Activated gamma-delta T cell treated with Interleukin-2 at 50 U/mL for 16 hours (primary cell): Measurements from ENCODE around the gene ZNF778.

Experiments
- DNase-seq: peaks from one replicate; pipeline ENCODE4 v3.0.0-alpha.2; 2020

Gene ZNF778

DNA sequence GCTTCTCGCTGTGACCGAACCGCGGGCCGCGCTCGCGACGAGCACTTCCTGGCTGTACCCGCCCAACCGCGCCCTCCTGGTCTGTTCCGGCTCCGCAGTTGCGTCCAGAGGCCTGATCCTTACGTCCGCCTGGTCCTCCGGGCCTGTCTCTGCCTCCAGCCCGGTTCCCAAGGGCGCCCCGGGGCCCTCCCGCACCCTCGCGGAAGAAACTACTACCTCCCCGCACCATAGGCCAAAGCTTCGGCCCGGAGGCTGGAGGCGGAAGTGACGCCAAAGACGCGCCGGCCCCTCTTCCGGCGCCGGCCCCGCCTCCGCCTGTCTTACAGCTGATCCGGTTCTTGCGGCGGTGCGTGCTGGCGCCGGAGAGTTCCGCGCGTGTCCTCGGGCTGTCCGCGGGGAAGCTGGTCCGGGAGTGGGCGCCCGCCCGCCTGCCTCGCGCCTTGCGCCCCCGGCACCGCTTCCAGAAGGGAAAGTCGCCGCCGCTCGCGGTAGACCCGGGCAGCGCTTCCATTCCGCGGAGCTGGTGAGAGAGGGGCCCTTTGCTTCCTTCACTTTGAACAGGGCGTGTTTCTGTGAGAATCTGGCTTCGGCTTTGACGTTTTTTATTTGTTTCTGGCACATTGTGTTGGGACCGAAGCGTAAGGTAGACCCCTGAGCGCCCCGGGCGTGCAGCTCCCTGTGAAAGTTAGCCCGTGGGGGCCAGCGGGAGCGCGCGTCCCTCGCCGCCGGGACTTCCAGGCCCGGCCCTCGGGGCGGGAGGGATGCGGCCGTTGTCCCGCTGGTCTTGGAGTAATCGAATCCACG, at the start of gene ZNF778:
Gene ZNF778 (plus strand): TSS at position 316 of the 804 bp plus-strand sequence. CDS start 3,425 bp downstream, outside the sequence.
- peak; percentile 75 for DNase-seq

DNA sequence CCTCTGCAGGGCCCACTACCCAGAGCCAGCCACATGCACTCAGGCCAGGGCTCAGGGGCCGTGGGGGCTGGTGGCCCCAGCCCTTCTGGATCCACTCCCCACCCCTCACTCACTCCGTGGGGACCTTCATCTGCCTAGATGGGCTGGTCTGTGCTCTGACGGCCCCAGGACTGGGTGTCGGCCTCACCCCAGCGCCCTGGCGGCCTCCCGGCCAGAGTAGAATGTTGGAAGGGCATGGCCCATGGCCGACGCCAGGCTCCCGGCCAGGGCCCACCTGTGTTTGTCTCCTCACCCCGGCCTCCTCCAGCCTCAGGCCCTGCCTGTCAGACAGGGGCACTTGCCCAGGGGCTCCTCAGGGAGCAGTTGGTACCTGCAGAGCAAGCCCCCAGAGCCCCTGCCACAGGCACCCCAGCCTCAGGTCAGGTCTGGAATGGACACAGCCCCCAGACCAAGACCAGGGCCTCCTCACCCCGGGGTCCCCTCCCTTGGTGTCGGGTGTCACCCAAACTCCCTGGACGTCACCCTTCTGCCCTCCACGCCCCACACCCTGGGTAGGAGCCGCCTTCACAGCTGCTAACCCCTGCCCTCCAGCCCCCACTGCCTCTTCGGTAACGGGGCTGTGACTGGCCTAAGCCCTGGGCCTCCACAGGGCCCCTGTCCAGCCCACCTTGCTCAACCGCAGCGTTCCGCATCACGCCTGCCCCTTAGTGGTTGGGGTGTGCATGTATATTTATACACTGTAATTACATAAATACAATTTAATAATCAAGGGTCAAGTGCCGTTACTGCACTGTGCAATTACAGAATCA, 48.9 kb upstream of the ZNF778 start:
- DNase-seq: no peak

DNA sequence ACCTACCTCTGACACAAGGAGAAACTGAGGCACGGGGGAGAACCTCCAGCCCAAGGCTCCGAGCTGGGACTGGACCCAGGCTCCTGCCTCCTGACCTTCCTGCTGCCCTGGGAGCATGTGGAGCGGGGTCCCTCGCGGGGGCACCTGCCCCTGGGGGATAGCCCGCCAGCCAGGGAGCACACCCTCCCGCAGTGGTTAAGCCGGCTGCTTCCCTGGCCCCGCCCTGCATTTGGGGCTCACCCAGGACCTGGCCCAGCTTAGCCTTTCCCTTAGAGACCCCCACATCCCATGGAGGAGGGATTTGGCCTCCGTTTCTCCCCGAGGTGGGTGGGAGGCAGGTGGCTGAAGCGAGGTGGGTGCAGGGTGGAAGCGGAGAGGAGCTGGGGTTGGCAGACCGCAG, 47.7 kb upstream of the ZNF778 start:
- no peak for DNase-seq

DNA sequence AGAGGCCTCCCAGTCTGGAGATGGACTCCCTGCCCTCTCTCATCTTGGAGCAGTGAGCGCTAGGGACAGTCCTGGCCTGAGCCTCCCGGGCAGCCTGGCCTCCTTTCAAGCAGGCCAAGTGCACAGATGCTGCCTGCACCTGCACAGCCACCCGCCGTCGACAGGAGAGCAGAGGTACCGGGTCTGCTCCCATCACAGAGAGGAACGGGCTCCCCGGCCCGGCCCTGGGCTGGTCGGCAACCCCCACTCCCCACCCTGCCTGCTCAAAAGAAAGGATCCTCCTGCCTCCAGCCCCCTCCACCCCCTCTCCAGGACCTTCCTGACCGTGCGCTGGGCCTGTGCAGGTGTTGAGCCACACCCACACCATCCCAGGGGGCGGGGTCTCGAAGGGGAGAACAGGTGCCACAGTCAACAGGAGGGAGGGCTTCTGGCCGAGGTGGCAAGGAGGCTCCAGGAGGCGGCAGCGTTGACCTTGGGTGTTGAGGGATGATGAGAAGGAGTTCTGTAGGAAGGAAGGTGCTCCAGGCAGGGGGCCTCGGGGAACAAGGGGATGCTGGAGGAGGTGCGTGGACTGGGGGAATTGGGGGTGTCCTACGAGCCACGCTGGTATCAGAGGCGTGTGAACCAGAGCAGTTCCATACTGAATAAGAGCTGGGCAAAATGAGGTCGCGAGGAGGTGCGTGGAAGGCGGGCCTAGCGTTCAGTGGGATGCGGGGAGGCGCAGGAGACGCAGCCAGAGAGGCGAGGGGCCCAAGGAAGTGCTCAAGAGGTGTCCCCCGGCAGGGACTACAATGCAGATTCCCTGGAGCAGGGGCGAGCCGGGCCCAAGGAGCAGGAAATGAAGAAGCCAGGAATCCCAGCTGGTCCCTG, 46.9 kb upstream of the ZNF778 start:
- DNase-seq: no peak

DNA sequence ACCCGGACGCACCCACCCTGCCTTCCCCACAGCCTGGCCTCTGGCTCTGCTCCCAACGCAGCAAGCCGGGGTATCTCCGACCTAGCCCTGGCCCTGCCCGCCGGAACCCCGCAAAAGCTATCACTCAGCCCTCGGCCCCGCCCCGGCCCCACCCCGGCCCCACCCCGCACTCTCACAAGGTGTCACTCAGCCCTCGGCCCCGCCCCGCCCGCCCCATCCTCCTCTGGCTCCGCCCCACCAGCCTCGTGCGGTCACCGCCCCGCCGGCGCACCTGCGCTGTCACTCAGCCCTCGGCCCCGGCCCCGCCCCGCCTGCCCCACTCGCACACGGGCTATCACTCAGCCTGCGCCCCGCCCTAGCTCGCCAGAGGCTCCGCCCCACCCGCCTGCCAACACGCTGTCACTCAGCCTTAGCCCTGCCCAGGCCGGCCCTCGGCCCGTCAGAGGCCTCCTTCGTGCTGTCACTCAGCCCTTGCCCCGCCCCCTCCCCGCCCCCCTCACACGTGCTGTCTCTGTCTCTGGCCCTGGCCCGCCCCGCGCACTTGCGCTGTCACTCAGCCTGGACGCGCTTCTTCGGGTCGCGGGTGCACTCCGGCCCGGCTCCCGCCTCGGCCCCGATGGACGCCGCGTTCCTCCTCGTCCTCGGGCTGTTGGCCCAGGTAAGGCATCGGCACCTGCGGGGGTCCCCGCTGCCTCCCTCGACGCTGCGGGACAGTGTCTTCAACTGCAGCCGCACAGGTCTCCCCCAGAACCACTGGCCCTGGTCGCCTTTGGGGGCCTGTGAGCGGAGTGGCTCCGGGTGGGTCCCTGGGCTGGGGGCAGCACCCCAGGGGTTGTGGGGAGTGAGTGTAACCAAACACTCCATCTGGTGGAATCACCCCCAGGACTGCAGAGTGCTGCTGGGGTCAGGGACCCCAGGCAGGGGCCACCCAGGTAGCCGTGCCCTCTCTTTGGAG, 46.0 kb upstream of the ZNF778 start, which contains the start of gene CDH15:
Gene CDH15 (plus strand): TSS at position 533 of the 955 bp plus-strand sequence. CDS start 84 bp downstream, at position 617.
- peak; percentile 89 for DNase-seq

DNA sequence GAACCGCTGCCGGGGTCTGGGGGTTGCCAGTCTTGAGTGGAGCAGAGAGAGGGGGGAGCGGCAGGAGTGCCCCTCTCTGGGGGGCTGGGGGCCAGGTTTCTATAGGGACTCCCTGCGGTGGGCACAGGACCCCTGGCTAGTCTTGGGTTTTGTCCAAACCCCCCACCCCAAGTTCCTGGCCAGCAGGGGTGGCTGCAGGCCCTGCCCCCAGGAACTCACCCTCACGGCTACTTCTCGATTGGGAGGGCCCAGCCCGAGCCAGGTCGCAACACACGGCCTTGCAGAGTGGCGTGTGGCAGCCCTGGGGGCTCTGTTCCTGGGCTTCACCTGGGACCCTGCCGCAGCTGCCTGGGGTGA, 45.4 kb upstream of the ZNF778 start:
- DNase-seq: no peak

DNA sequence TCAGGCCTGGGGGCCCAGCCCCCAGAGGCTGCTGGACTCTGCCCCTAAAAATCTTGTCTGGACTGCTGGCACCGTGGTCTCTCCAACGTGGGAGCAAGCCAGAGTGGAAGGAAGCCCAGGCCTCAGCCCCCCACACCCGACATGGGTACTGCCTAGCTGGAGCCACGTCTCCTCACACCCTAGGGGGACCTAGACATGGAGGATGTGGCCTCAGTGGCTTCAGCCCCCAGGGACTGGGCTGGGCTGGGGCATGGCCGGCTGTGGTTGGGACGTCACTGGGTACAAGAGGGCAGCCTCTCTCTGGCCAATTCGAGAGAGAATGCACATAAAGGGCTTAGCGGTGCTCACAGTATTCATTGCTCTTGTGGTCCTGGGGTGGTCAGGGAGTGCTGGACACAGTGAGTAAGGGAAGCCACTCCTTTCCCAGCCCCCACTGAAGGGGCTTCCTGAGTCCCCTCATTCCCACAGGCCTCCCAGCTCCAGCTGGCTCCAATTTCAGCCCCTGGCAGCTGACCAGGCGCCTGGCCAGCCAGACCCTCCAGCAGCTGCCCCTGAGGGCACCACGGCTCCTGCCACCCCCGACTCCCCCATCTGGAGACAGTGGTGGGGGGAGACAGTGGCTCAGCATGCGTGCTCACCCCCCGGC, 44.9 kb upstream of the ZNF778 start:
- no peak for DNase-seq

DNA sequence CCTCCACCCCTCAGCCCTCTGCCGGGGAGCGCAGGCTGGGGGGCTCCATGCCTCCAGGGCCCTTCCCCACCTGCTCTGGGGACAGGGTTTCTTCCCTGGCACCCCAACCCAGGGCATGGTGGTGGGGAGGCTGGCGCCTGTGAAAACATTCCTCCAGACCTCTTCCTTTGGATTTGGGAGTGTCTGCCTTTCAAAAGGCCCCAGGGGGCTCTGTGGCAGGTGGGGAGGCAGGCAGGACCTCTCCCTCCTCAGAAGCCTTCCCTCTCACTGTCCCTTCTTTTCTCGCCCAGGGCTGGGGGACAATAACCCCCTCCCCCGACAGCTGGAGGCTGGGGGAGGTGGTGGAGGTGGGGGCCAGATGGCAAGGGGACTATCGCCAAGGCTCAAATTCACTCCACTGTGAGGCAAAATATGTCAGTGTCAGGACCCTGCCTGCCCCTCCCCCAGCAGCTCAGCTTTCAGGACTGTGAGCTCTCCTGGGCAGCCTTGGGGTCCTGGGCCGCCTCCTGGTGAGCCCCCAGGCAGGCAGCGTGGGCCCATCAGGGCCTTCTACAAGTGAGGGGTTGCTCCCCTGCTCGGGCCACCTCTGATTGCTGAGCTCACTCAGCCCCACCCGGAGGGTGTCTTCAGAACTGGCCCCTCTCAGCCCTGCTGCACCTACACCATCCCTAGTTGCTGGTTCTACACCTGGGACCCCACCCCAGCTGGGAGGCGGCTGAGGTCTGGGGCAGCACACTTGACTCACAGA, 44.2 kb upstream of the ZNF778 start:
- no peak for DNase-seq

DNA sequence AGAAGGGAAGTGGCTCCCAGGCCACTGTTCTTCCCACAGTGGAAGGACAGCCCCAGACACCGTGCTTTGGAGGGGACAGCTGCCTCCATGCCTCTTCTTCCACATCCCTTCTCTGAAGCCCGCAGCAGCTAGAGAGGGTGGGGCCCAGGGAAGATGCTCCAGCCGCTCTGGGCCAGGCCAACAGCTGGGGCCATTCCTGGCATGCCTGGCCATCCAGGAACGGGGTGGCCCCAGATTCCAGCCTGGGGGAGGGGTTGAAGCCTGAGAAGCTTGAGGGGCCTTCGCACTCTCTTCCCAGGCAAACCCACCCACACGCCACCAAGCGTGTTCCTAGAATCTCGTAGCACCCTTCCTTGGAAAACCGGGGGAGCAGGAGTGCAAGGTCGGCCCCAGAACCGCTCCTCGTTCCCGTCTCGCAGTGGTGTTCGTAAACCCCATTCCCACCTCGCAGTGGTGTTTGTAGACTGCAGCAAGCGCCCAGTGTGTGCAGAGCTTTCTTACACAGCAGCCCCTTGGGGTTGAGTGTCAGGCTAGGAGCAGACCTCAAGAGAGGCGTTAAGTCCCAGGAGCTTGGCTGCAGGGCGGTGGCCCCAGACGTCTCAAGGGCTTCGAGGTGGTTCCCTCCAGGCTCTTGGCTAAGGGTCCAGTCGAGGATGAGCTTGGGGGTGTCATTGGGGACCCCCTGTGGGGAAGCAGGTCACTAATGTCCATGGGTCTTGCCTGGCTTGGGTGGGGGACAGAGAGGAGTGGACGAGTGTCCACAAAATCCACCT, 43.3 kb upstream of the ZNF778 start:
- DNase-seq: no peak

DNA sequence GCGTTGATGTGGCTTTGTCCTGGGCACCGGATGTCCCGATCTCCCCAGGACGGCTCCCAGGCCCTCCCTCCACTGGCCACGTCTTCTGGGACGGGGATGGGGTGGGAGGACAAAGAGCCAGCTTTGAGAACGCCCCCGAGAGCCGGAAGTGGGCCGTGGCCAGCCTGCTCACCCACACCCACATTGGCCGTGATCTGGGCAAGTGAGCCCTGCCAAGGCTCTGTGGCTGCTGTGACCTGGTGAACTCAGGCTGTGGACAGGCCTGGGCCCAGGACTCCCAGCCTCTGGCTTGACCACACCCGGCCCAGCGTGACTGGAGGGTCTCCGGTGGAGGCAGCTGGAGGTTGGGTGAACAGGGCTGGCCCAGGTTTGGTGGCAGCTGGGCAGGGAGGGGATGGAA, 42.6 kb upstream of the ZNF778 start:
- no peak for DNase-seq

DNA sequence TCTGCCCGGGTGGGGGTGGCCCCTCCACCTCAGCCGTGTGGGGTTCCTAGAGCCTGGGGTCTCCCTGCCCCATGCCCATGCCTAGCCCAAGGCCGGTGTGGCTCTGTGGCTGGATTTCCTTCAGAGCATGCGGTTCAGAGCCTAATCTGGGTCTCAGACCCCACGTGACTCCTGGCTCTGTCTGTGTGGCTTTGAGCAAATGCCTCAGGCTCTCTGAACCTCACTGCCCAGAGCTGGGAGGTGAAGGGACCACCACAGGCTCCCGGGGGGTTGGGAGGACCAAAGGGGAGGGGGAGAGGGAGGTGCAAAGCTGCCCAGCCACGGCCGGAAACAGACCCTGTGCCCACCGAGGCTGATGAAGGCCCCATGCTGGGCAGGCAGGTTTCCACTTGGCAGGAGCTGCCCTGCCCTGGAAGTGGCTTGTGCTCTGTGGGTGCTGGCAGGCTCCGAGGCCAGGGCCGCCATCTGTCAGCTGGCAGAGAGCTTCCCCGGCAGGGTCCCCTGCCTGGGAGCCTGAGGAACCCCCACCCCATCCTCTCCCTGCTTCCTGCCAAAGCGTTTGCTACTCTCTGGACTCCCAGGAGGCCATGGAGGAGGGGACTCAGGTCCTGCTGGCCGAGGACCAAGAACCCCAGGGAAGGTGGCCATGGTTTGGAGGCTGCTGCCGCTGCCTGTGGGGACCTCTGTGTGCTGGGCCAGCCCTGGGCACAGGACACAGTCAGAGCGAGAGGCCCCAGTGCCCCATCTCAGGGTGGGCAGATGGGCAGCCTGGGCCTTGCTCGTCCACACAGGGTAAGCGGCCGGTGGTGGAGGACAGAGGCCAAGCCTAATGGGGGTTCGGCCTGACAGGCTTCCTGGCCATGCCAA, 42.0 kb upstream of the ZNF778 start:
- DNase-seq: no peak

DNA sequence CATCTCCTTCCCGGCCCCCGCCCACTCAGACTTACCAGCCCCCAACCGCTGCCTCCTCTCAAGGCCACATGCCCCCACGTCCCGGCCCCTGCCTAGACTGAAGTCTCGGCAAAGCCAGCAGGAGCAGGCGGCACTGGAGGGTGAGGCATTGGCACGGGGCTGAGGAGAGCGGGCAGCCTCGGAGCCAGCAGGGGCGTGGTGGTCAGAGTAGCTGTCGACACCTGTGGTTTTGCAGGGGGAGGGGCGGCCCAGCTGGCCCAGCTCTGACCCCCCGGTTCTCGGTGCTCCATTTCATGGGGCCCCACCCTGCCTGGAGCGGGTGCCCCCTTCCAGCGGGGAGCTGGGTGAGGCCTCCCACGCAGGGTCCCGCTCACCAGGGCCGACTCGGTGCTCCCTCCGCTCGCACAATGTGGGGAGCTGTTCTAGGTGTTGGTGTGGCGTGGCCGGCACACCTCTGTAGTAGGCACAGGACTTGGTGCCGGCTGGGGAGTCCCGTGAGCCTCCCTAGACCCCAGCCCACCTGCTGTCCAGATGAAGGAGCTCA, 41.3 kb upstream of the ZNF778 start:
- DNase-seq: no peak

DNA sequence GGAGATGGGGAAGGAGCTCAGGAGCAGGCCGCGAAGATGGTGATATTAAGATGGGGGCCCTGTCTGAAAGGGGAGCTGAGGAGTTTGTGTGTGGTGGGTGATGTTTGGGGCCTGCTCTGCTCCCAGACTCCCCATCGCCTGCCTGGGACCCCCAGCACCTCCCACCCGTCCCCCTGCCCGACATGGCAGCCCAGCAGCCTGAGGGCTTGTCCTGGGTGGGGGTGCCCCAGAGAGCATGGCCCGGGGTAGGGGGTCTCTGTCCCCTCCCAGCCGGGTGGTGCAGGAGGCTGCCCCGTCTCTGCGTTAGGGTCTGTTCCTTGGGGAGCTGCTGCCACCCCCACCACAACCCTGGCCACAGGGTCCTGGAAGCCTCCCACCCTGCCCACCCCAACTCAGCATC, 40.8 kb upstream of the ZNF778 start:
- DNase-seq: no peak

DNA sequence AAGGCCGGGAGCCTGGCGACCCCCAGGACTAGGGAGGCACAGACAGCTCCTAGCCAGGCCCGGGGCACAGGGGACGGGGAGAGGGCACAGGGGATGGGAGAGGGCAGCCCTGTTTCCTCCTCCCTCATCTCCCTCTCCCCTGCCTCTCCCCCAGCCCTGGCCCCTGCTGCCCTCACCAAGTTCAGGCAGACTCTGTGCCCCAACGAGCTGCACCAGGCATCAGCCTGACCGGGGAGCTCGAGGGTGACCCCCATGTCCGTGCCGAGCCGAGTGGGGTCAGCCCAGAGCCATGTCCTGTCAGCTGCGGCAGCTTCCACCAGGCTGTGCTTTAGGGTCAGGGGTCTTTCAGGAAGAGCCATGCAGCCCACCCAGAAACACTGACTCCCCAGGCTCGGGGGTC, 40.0 kb upstream of the ZNF778 start:
- no peak for DNase-seq

DNA sequence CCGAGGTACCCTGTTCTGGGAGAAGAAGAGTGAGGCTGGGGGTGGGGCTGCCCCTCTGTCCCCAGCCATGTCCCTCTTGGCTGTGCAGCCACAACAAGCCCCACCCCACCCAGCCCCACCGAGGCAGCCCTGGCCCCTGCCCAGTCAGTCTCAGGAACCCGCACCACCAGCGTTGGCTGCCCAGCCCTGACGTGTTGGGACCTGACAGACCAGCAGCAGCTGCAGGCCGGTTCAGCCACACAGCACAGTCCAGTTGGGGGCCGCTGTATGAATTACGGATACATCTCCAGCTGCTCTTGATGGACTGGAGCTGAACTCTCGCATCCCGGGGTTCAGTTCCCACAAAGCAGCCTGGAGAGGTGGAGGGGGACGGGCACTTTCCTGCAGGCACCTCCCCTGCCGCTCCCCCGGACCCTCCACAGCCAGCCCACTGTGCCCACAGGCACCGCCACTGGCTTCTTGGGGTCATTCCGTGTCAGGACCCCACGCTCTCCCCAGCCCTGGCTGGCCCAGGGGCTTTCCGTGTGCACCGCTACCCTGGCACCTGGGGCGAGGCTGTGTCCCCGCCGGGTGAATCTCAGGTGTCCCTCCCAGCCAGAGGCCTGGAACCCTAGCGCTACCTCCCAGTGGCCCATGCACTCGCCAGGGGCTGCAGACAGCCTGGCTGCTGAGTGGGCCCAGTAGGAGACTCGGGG, 38.9 kb upstream of the ZNF778 start:
- DNase-seq: no peak

DNA sequence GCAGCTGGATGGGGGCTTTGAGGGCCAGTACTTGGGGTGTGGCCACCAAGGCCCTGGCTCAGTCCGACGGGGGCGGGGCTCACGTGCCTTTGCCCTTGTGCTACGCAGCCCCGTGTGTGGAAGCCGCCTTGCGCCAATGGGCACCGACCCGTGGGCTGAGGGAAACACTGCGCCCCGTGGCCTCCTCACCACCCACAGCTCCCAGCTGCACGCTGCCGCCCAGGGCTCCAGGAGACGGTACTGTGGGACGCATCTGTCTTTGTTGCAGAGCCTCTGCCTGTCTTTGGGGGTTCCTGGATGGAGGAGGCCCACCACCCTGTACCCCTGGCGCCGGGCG, 38.4 kb upstream of the ZNF778 start:
- no peak for DNase-seq

DNA sequence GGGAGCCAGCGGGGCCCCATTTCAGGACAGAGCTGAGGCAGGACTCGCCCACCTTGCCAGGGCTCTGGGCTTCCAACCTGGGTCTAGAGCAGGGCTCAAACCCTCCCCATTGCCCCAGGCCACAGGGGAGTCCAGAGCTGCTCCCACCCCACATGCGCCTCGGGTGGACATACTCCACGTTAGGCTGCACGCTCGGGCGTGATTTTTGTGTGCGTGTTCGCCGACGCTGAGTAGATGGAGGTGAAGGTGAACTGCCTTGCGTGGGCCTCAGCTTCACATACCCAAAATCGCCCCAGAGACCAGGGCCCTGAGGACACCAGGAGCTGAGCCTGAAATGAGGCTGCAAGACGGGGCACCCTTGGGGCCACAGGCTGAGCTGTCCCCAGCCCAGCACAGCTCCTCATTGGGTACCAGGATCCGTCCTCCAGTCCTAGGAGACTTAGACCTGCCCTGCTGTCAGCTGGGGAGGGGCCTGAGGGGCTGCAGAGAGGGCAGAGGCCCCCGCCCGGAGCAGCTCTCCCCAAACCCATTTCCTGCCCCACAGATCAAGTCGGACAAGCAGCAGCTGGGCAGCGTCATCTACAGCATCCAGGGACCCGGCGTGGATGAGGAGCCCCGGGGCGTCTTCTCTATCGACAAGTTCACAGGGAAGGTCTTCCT, 37.7 kb upstream of the ZNF778 start:
- DNase-seq: no peak
